ENCODE measurements around the gene LTB4R2.
A peak's percentile ranks its signal among the peaks of the same experiment; 100 is the strongest.

LTB4R2 gene

GRCh38 chr14:24298892-24299254, 11.1 kb upstream of the LTB4R2 start:
- Histone ChIP-seq H3K18ac (ENCODE audit: low read length) (no peak overlapping the region), H4K8ac (ENCODE audit: low read depth, low read length) (no peak overlapping the region), H2BK15ac (replicated peaks; ENCODE audit: low read depth) (no peak overlapping the region), H2BK120ac (ENCODE audit: low read depth, low read length) (no peak overlapping the region), H3K4me2 (ENCODE audit: low read length) (peak overlapping the region; percentile 91), H3K4me3 (ENCODE audit: low read length) (peak overlapping the region; percentile 84), H3K36me3 (ENCODE audit: control insufficient read depth, insufficient read depth, low read length) (peaks cover 3% of the 10 kb centered on the region), H3K27me3 (ENCODE audit: insufficient read depth, low read length, poor library complexity) (no peaks in the 10 kb centered on the region), H3K4ac (ENCODE audit: low read depth, low read length) (no peak overlapping the region), H2AK5ac (ENCODE audit: low read length) (no peak overlapping the region), H3K23ac (ENCODE audit: low read length) (peak overlapping the region; percentile 86), H3K27ac (ENCODE audit: low read depth, low read length) (no peak overlapping the region), H3K4me1 (ENCODE audit: control insufficient read depth, low read depth, low read length) (peaks cover 8% of the 10 kb centered on the region), H3K79me2 (ENCODE audit: control insufficient read depth, insufficient read depth, low read length) (peaks cover 10% of the 10 kb centered on the region), H3K79me1 (ENCODE audit: low read length) (peaks cover 15% of the 10 kb centered on the region), H4K5ac (ENCODE audit: low read length) (no peak overlapping the region), H3K9ac (ENCODE audit: low read length) (peak overlapping the region; percentile 93), H2BK5ac (ENCODE audit: low read length) (no peak overlapping the region), H3K56ac (ENCODE audit: low read length) (peak overlapping the region; percentile 95)
- peak; percentile 59 for DNase-seq
- WGBS (ENCODE audit: extremely low coverage, insufficient coverage, low lambda C conversion rate) = no CpG with 5 or more reads among the region's 7 CpGs

GRCh38 chr14:24299255-24300191, 10.4 kb upstream of the LTB4R2 start, which contains the start of the genes DHRS1 and NOP9:
Gene DHRS1 (minus strand): TSS chr14:24299780. CDS start chr14:24299106, 674 bp downstream.
Gene NOP9 (plus strand): TSS chr14:24299850. CDS start chr14:24299955, 105 bp downstream.
- Histone ChIP-seq H3K4ac (ENCODE audit: low read depth, low read length) (no peak within 1 kb of the TSS), H3K79me2 (ENCODE audit: control insufficient read depth, insufficient read depth, low read length) (peaks cover 10% of the 10 kb centered on the region), H3K27ac (ENCODE audit: low read depth, low read length) (no peak within 1 kb of the TSS), H2AK5ac (ENCODE audit: low read length) (no peak within 1 kb of the TSS), H2BK120ac (ENCODE audit: low read depth, low read length) (no peak within 1 kb of the TSS), H3K18ac (ENCODE audit: low read length) (no peak within 1 kb of the TSS), H4K8ac (ENCODE audit: low read depth, low read length) (no peak within 1 kb of the TSS), H4K5ac (ENCODE audit: low read length) (no peak within 1 kb of the TSS), H3K9ac (ENCODE audit: low read length) (peak within 1 kb of the TSS; percentile 93), H3K4me1 (ENCODE audit: control insufficient read depth, low read depth, low read length) (peaks cover 8% of the 10 kb centered on the region), H3K4me3 (ENCODE audit: low read length) (peak within 1 kb of the TSS; percentile 87), H3K36me3 (ENCODE audit: control insufficient read depth, insufficient read depth, low read length) (peaks cover 5% of the 10 kb centered on the region), H3K79me1 (ENCODE audit: low read length) (peaks cover 15% of the 10 kb centered on the region), H3K56ac (ENCODE audit: low read length) (peak within 1 kb of the TSS; percentile 95), H2BK5ac (ENCODE audit: low read length) (no peak within 1 kb of the TSS), H3K4me2 (ENCODE audit: low read length) (peak within 1 kb of the TSS; percentile 91), H2BK15ac (replicated peaks; ENCODE audit: low read depth) (no peak within 1 kb of the TSS), H3K27me3 (ENCODE audit: insufficient read depth, low read length, poor library complexity) (no peaks in the 10 kb centered on the region), H3K23ac (ENCODE audit: low read length) (peak within 1 kb of the TSS; percentile 86)
- DNase-seq = peak; percentile 95
- WGBS (ENCODE audit: extremely low coverage, insufficient coverage, low lambda C conversion rate) = no CpG with 5 or more reads among the region's 75 CpGs

- H4K5ac ChIP-seq (ENCODE audit: low read length) = no peak overlapping the region
- H3K4me1 ChIP-seq (ENCODE audit: control insufficient read depth, low read depth, low read length) = peaks cover 8% of the 10 kb centered on the region
- peaks cover 15% of the 10 kb centered on the region for H3K79me1 ChIP-seq (ENCODE audit: low read length)
- H3K36me3 ChIP-seq (ENCODE audit: control insufficient read depth, insufficient read depth, low read length) = peaks cover 5% of the 10 kb centered on the region
- H3K9ac ChIP-seq (ENCODE audit: low read length) = peak overlapping the region; percentile 86
- H3K4ac ChIP-seq (ENCODE audit: low read depth, low read length) = no peak overlapping the region
- H3K79me2 ChIP-seq (ENCODE audit: control insufficient read depth, insufficient read depth, low read length) = peaks cover 10% of the 10 kb centered on the region
- H3K18ac ChIP-seq (ENCODE audit: low read length) = no peak overlapping the region
- H3K23ac ChIP-seq (ENCODE audit: low read length) = no peak overlapping the region
- H2AK5ac ChIP-seq (ENCODE audit: low read length) = no peak overlapping the region
- no CpG with 5 or more reads among the region's 16 CpGs for WGBS (ENCODE audit: extremely low coverage, insufficient coverage, low lambda C conversion rate)
- peak overlapping the region; percentile 80 for H3K4me2 ChIP-seq (ENCODE audit: low read length)
- H2BK5ac ChIP-seq (ENCODE audit: low read length) = no peak overlapping the region
- H3K56ac ChIP-seq (ENCODE audit: low read length) = peak overlapping the region; percentile 90
- no peak overlapping the region for H3K27ac ChIP-seq (ENCODE audit: low read depth, low read length)
- no peak overlapping the region for H4K8ac ChIP-seq (ENCODE audit: low read depth, low read length)
- H2BK120ac ChIP-seq (ENCODE audit: low read depth, low read length) = no peak overlapping the region
- DNase-seq = no peak
- no peak overlapping the region for H2BK15ac ChIP-seq (replicated peaks; ENCODE audit: low read depth)
- H3K27me3 ChIP-seq (ENCODE audit: insufficient read depth, low read length, poor library complexity) = no peaks in the 10 kb centered on the region
- H3K4me3 ChIP-seq (ENCODE audit: low read length) = peak overlapping the region; percentile 87
Measured at GRCh38 chr14:24300326-24300980, 9.5 kb upstream of the LTB4R2 start.

GRCh38 chr14:24304019-24304387, 5.9 kb upstream of the LTB4R2 start:
- H2AK5ac ChIP-seq (ENCODE audit: low read length) = no peak overlapping the region
- peaks cover 5% of the 10 kb centered on the region for H3K4me1 ChIP-seq (ENCODE audit: control insufficient read depth, low read depth, low read length)
- no peak overlapping the region for H4K5ac ChIP-seq (ENCODE audit: low read length)
- no CpG with 5 or more reads among the region's 11 CpGs for WGBS (ENCODE audit: extremely low coverage, insufficient coverage, low lambda C conversion rate)
- no peak overlapping the region for H3K27ac ChIP-seq (ENCODE audit: low read depth, low read length)
- peaks cover 15% of the 10 kb centered on the region for H3K79me1 ChIP-seq (ENCODE audit: low read length)
- no peak overlapping the region for H3K18ac ChIP-seq (ENCODE audit: low read length)
- no peak for DNase-seq
- no peak overlapping the region for H3K23ac ChIP-seq (ENCODE audit: low read length)
- H3K9ac ChIP-seq (ENCODE audit: low read length) = no peak overlapping the region
- H3K79me2 ChIP-seq (ENCODE audit: control insufficient read depth, insufficient read depth, low read length) = peaks cover 10% of the 10 kb centered on the region
- H3K36me3 ChIP-seq (ENCODE audit: control insufficient read depth, insufficient read depth, low read length) = peaks cover 7% of the 10 kb centered on the region
- no peaks in the 10 kb centered on the region for H3K27me3 ChIP-seq (ENCODE audit: insufficient read depth, low read length, poor library complexity)
- H4K8ac ChIP-seq (ENCODE audit: low read depth, low read length) = no peak overlapping the region
- H2BK120ac ChIP-seq (ENCODE audit: low read depth, low read length) = no peak overlapping the region
- H2BK5ac ChIP-seq (ENCODE audit: low read length) = no peak overlapping the region
- no peak overlapping the region for H2BK15ac ChIP-seq (replicated peaks; ENCODE audit: low read depth)
- H3K4me2 ChIP-seq (ENCODE audit: low read length) = no peak overlapping the region
- H3K4me3 ChIP-seq (ENCODE audit: low read length) = no peak overlapping the region
- no peak overlapping the region for H3K4ac ChIP-seq (ENCODE audit: low read depth, low read length)
- H3K56ac ChIP-seq (ENCODE audit: low read length) = no peak overlapping the region

GRCh38 chr14:24307156-24307574, 2.8 kb upstream of the LTB4R2 start:
- Histone ChIP-seq H3K18ac (ENCODE audit: low read length) (no peak overlapping the region), H2BK5ac (ENCODE audit: low read length) (no peak overlapping the region), H3K23ac (ENCODE audit: low read length) (no peak overlapping the region), H3K36me3 (ENCODE audit: control insufficient read depth, insufficient read depth, low read length) (peaks cover 5% of the 10 kb centered on the region), H3K4ac (ENCODE audit: low read depth, low read length) (no peak overlapping the region), H3K4me2 (ENCODE audit: low read length) (no peak overlapping the region), H2AK5ac (ENCODE audit: low read length) (no peak overlapping the region), H3K27me3 (ENCODE audit: insufficient read depth, low read length, poor library complexity) (no peaks in the 10 kb centered on the region), H3K79me1 (ENCODE audit: low read length) (peaks cover 2% of the 10 kb centered on the region), H3K4me3 (ENCODE audit: low read length) (no peak overlapping the region), H3K9ac (ENCODE audit: low read length) (no peak overlapping the region), H2BK120ac (ENCODE audit: low read depth, low read length) (no peak overlapping the region), H3K27ac (ENCODE audit: low read depth, low read length) (no peak overlapping the region), H3K79me2 (ENCODE audit: control insufficient read depth, insufficient read depth, low read length) (no peaks in the 10 kb centered on the region), H4K8ac (ENCODE audit: low read depth, low read length) (no peak overlapping the region), H3K56ac (ENCODE audit: low read length) (no peak overlapping the region), H3K4me1 (ENCODE audit: control insufficient read depth, low read depth, low read length) (no peaks in the 10 kb centered on the region), H4K5ac (ENCODE audit: low read length) (no peak overlapping the region), H2BK15ac (replicated peaks; ENCODE audit: low read depth) (no peak overlapping the region)
- no CpG with 5 or more reads among the region's 11 CpGs for WGBS (ENCODE audit: extremely low coverage, insufficient coverage, low lambda C conversion rate)
- no peak for DNase-seq

Data from mesendoderm (in vitro differentiated cells).